T47D (cell line): Measurements from ENCODE around the gene HBZ.
"Not testable (repeated sequence)": the region's sequence is repeated elsewhere in the genome, so short reads cannot be mapped to it uniquely, and the experiment has no call there.

Experiments used
- DNase-seq, 2 experiments: peaks; one replicate each; pipeline versions ENCODE4 v3.0.0 to v3.0.0-alpha.2; 2011 to 2012; ENCODE audit warnings: low read depth in 1 of 2, low spot score in 1 of 2
- JUND ChIP-seq: IDR thresholded peaks from 2 replicates; pipeline ENCODE4 v1.6.1; 2012; ENCODE audit warnings: low read depth
- in situ Hi-C: cut with HindIII; loops from 2 replicates; pipeline ENCODE4 v1.10.0; 2016; ENCODE audit warnings: low sequenced_read_pairs, low pct_unique_long_range_greater_than_20kb

The HBZ gene

GRCh38 chr16:193441-193840 is 41.0 kb downstream of the HBZ start:
- DNase-seq, result no peak
- in situ Hi-C loops, result no loop called here
- TF ChIP-seq JUND, result no peak

GRCh38 chr16:194516-194915 is 42.1 kb downstream of the HBZ start:
- DNase-seq, result no peak
- no peak for TF ChIP-seq JUND
- in situ Hi-C loops, result no loop called here

GRCh38 chr16:200388-200787 is 47.9 kb downstream of the HBZ start:
- in situ Hi-C loops, result no loop called here
- no peak for TF ChIP-seq JUND
- DNase-seq, result no peak

GRCh38 chr16:203246-203645 is 50.8 kb downstream of the HBZ start:
- no peak for TF ChIP-seq JUND
- in situ Hi-C loops, result no loop called here

GRCh38 chr16:204046-204445 is 51.6 kb downstream of the HBZ start:
- DNase-seq, in situ Hi-C loops: not testable (repeated sequence)

More at GRCh38 chr16:203246-203645, 50.8 kb downstream of the HBZ start:
- no peak for DNase-seq
